HG03460 (cell line): ENCODE data around the gene ZFX.
"Not testable (repeated sequence)": the region's sequence is repeated elsewhere in the genome, so short reads cannot be mapped to it uniquely, and the experiment has no call there.

Experiments
- ATAC-seq: cut with Tn5 transposase; IDR thresholded peaks from one replicate; pipeline ENCODE4 v1.9.1; 2021; ENCODE audit not compliant: unreplicated experiment

Gene ZFX

DNA sequence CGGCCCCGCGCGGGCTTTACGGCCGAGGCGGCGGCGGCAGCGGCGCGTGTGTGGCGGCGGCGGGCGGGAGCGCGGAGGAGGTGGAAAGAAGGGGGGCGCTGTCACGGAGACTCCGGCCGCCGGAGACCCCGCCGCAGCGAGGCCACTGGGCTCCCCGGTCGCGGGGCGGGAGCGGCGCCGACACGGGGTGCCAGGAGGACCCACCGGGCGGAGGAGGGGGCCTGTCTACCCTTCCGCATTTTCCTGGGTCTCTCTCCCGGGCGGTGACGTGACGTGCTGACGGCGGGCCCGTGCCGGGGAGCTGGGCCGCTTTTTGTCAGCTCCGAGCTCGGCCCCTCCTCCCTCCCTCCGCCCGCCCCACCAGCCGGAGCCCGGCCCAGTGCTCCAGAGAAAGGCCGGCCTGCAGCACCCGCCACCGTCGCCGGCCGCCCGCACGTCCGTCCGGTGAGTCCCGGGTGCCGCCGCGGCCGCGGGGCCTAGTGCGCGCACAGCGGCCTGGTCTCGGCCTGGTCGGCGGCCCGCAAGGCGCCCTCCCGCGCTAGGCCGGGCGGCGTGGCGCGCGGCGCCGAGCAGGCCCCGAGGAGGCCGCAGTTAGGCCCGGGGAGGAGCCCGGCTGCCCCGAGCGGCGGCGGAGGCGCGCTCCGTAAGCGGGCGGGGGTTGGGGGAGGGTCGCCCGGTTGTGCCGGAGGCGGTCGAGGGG lies at the start of gene ZFX:
Gene ZFX, plus strand, starts transcription at position 379 of the 700 bp plus-strand sequence. CDS start 23,014 bp downstream, outside the sequence.
- peak; percentile 41 for ATAC-seq

DNA sequence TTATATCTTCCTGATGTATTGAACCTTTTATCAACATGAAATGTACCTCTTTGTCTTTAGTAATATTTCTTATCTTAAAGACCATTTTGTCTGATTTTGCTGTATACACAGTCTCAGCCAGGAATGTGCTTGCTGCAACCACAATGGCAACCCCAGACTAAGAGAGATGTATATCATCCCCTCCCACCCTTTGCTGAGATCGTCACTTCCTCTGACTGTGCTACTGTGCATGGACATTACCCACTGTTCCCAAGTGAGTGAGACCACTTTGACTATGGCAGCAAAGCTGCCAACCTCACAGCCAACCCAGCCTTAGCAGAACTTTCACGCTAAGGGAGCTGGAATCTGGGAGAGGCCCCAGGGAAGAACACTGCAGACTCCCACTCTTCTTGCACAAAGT lies 48.8 kb upstream of the ZFX start:
- no peak for ATAC-seq

DNA sequence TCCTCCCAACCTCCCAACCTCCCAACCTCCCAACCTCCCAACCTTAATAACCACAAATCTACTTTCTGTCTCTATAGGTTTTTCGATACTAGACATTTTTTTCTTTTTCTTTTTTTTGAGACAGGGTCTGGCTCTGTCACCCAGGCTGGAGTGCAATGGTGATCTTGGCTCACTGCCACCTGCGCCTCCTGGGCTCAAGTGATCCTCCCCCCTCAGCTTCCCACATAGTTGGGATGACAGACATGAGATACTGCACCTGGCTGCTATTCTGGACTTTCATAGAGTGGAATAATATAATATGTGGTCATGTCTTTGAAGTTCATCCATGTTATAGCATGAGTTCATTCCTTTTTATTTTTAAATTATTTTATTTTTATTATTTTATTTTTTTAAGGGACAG lies 39.5 kb upstream of the ZFX start:
- ATAC-seq = no peak

DNA sequence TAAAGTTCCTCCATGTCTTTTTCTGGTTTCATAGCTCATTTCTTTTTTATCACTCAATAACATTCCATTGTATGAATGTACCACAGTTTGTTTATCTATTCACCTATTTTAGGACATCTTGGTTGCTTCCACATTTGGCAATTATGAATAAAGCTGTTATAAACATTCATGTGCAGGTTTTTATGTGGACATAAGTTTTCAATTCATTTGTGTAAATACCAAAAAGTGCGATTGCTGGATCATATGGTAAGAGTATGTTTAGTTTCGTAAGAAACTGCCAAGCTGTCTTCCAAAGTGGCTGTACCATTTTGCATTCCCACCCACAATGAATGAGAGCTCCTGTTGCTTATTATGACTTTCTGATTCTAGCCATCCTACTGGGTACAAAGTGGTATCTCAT lies 36.3 kb upstream of the ZFX start:
- no peak for ATAC-seq

DNA sequence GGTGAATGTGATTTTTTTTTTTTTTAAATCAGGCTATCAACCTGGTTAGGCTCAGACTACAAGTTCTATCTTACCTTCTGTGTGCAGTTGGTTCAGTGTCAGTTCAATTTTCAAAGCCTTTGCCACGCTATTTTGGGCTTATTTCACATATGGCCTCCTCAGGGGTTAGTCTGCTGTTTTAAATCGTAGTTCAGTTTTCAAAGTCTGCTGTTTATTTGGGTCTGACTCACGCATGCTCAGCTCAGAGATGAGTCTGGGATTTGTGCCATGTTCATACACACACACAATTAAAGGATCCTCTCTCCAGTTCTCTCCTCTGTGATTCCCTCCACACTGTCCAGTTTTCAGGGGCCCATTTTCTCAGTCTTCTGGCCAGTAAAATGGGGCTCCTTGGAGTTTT lies 32.3 kb upstream of the ZFX start:
- ATAC-seq = no peak

DNA sequence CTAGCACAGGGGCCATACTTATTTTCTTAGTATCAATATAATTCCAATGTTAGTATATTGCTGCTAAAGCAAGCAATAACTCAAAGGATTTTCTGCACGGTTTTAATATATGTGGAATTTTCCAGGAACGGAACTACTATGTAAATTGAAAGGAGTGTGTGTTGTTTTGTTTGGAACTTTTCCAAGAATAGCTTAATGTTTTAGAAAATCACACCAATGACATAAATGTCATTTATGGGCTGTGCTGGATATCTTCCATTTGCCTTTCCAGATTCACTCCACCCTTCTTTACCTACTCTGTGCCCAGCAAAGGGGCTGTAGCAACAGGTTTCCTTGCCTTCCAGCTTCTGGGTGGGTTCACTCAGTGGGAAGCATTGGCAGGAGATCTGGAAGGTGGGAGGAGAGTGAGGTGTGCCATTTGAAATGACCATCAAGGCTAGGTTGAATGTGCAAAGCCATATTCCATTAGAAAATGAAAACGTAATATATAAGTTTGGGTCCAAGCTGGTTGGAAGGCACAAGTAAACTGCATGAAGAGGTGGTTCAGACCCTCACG lies 25.2 kb upstream of the ZFX start:
- ATAC-seq = no peak

DNA sequence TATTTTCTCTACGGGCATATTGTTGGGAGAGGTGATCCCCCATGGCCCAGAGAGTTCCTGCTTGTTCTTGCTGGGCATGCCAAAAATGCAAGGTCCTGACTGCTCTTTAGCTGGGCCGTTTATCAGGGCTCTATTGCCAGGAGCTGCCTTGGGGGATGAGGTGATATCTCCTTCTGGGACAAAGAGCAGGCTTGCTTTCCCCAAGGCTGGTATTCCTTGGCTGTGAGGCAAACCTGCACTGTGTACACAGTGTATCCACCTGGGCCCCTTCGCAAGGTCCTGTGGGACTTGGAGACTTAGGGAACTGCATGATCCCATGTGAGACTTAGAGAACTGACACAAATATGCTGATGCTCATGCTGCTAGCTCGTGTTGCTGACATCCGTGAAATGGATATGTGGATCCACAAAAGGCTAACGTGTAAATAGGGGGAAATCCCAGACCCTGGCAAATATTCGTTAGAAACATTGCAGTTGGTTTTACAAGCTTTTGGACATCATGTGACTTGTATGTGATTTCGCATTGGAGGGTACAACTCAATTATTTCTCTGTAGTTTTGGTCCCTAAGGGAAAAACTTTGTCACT lies 24.4 kb upstream of the ZFX start:
- no peak for ATAC-seq

DNA sequence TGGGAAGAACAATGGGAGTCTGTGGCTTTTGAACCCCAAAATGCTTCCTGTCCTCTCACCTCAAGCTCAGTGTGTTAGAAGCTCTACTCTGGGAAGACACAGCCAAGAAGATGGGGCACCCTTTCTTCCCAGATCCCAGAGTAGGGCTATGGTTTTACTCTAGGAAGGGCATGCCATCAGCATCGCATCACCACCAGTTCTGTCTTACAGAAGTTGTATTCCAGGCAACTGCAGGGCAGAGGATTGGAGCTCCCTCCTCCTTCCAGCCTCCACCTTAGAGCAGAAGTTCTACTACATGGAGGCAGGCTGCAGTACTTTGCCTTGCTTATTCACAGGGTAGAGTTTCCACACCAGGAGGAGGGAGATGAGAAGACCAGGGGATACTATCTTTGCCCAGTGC lies 18.1 kb upstream of the ZFX start:
- no peak for ATAC-seq

DNA sequence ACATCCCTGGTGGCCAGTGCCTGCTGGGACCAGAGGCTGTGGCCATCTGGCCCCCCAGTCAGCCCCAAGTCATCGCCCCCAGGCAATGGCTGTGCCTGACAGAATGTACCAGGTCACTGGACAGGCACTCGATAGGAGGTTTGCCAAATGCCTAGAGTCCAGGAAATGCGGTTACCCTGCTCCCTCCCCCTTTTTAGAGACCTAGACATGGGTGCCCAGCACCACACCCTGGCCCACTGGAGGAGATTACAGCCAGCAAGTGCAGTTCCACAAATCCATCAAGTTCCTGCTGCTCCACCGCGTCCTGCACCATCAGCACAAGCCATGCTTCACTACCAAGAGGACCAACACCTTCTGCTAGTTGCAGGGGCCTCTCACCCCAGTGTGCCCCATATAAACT lies 16.2 kb upstream of the ZFX start:
- ATAC-seq = no peak

DNA sequence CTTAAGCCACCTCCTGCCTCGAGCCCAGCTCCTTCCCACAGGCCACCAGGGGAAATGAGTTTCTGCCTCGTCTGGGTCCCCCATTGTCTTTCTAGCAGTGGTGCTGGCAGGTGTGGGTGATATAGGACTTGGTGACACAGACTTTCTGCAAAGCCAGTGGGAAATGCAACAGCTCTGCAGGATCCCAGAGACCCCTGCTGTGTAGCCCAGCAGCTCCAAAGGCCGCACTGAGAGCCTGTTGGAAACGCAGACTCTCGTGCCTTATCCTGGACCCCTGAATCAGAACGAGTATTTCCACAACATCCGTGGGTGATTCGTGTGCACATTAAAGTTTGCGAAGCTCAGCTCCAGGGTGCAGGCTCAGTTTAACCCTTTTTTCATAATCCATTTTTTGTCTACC lies 13.8 kb upstream of the ZFX start:
- not testable (repeated sequence) for ATAC-seq

DNA sequence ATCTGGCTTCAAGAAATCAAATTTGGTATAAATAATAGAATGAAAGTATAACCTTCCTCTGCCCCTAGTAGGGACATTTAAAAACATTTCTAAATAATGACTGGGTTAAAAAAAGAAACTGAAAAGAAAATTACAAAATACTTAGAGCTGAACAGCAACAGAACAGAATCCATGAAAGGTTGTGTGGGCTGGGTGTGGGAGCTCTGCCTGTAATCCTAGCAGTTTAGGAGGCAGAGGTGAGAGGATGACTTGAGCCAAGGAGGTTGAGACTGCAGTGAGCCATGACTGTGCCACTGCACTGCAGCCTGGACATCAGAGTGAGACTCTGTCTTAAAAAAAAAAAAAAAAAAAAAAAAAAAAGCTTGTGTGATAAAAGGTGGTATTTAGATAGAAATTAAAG lies 12.3 kb upstream of the ZFX start:
- no peak for ATAC-seq

DNA sequence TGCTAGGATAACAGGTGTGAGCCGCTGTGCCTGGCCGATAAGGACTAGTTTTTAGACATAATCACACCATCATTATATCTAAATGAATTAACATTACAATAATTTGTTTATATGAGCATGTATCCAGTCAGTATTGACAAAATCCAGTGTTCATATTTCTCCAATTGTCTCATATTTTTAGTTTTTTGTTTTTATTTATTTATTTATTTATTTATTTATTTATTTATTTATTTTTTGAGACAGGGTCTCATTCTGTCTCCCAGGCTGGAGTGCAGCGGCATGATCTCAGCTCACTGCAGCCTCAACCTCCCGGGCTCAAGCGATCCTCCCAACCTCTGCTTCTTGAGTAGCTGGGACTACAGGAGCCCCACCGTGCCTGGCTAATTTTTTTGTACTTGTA lies 5.5 kb upstream of the ZFX start:
- not testable (repeated sequence) for ATAC-seq

DNA sequence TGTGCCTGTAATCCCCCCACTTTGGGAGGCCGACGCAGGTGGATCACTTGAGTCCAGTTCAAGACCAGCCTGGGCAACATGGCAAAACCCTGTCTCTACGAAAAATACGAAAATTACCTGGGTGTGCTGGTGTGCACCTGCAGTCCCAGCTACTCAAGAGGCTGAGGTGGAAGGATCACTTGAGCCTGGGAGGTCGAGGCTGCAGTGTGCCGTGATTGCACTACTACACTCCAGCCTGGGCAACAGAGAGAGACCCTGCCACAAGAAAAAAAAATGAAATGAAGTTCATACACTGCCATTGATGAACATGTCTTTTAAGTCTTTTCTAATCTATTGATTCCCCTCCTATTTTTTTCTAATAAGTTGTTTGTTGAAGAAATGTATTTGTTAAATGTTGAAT lies 5.0 kb upstream of the ZFX start:
- ATAC-seq = no peak

DNA sequence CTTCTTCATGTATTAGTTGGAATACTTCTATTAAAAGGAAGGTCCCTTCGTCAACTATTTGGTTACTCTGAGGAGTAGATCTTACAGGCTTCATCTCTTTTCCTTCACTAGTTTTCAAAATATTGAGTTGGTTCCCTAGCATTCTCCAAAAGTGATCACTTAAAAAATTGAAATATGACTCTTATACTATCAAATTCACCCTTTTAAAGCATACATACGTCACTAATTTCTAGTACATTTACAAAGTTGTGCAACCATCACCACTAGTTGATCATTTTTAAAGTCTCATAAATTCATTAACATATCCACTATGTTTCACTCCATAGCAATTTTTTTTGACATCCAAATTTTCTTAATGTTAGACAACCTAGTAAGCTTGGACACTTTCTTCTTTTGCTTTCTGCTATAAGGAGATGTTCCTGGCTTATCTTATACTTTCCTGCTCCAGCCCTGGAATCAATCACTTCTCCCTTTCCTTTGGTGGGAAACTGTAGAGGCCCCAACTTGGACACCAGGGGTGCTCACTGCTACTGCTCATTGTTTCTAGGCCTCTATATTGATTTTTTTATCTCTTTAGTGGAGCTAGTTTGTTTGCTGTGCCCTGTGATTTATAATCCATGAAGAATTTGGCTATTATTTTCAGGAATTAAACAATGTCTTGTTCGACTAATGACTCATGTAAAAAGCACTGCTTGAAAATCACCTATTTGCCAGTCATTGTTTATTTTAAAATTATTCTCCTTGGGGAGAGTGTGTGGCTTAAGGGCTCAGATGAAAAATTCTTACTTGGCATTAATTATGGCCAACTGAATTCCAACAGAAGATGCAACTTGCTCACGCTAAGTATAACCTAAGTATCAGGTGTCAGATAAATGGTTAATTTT lies 4.0 kb upstream of the ZFX start:
- no peak for ATAC-seq

DNA sequence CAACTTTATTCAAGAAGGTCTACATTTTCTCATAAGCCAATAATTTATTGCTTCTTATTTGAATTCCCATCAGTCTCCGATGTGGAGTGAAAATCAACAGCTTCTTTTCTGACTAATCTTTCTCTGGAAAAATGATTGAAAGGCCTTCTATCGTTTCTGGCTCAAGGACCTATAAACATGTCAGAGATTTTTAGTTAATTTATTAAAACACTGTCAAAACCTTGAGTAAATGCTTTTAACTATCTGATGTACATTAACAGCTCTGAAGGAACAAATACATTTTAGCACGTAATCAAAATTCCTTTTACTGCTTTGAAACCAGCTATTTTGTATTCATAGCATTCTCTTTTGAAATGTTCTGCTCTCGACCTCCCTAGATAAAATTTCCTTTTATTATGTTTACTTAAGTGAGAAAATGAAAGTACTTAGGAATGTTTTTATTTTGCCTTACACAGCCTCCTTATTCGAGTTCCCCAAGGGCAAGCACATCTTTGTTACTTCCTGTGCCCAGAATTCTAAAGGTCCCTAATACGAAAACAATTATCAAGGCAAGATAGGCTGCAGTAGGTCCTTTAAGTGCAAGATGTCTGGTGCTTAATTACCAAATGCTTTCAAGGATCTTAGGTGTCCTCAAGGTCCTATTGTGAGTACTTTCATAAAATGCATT lies 3.1 kb upstream of the ZFX start:
- no peak for ATAC-seq

DNA sequence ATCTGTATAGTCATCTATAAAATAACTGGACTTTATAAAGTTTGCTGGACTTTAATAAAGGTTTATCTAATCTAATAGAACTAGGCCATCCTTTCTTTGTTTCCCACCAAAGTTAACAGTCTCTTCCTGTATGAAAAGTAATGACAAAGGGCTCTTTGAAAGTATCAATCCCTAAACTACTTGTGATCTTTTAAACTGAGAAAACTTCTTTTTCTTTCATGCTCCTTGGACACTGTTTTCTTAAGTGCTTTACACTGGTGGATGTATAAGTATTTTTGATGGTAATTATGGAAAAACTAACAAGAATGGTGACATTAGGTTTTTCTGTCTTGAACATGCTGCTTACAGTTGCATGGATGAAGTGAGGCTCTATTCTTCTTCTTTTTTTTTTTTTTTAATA lies 2.4 kb upstream of the ZFX start:
- ATAC-seq = no peak

DNA sequence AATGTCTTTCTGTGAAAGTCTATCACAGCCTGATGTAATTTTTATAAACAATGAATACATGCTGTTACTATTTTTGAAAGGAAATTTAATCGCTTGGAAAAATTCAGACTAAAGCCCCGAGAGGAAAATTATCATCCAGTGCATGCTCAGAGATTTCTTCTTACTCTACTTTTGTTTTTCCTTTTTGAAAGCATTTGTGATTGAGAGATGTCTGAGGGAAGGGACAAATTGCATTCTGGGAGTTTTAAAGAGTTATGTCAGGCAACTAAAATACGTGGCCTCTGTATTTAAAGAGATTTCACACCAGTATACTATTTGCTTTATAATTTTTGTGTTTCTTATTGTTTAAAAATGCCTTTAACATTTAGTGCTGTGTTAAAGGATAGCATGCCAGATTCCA lies 1.4 kb upstream of the ZFX start:
- no peak for ATAC-seq

DNA sequence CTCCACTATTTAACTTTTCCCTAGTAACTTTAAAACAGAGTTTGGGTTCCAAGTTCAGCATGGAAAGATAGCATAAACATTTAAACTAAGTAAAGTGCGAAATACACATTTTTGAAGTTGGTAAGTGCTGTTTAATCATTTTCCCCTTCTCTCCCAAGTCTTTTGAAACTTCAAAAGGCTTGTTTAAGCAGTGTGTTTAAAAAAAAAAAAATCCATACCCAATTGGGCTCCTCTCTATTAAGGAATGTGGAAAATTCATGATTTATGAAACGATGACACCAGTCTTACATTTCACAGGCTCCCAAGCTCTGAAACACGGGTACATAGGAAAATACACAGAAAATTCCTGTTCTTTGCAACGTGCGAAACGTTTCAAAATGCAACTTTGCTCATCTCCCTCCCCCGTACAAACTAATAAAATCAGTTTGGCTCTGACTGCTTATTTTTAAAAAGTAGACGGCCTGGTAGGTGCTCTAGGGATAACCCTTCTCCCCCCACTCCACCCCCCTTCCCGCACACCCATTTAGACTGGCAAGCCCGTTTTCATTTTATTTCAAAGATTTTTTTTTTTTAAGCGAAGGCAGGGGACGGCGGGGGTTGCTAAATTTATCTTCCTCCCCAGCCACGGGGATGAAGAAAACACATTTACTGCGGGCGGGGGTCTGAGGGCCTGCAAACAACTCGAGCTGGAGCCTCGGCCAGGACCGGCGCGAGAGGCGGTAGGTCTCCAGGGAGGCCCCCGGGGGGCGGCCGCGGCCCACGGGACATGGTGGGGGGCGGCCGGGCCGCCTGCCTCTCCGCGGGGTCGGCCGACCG lies 786 bp upstream of the ZFX start:
- ATAC-seq = peak; percentile 3

DNA sequence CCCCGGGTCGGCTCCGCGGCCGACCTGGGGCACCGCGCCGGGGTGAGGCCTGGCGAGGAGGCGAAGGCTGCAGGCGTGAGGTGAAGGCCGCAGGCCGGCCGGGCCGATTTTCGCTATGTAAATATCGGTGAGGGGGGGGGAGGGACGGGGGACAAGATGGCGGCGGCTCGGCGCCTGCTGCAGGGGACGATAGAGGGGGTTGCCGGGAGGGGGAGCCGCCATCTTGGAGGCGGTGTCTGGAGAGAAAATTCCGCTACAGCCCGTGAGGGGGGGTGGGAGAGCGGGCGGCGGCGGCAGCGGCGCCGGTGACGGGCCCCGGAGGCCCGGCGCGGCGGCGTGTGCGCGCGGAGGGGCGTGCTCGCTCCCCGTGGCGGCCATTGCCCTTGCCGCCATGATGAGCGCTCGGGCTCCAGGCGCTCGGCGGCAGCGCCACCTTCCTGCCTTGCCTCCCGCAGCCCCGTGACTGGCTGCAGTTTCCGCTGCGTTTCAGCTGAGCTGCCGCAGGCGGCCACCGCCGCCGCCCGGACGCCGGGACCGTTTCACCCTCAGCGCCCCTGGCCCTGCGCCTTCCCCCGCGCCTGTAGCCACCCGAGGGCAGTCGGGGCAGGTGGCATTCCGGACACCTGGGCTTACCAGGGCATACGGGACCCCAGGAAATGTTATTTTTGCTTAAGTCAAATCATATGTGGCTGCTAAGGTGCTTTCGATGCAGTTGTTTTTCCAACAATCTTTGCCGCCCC lies 692 bp downstream of the ZFX start:
- peak; percentile 69 for ATAC-seq

DNA sequence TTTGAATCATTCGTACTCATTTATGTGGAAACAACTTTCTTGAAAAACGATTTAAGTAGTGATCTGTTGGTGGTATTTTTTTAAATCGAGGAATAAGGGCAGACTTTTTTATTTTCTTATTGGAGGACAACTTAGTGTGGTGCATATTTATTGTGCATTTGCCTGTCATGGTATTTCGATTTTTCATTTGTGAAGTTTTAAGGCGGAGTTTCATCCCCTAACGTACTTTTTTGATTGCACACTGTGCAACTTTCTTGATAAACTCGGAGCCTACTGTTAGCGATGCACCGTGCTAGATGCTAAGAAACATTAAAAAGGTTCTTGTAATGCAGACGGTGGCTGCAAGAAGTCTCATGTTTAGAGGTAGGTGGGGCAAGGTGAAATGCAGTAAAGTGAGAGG lies 1.4 kb downstream of the ZFX start:
- no peak for ATAC-seq
